CD4-positive, alpha-beta T cell (primary cell): ENCODE results near the gene TSHZ2. TPM values are rescaled to one million over a fixed set of nuclear protein-coding genes. Genes with fewer than 3 reads are reported as not detected.

ENCODE experiments used
- ATAC-seq: fragments of 200-7000 bp; cut with Tn5 transposase; one replicate; pipeline ENCODE4 v1.10.0; 2022; ENCODE audit warnings: mild to moderate bottlenecking; ENCODE audit not compliant: poor library complexity
- CTCF ChIA-PET: fragments of 350-600 bp; sonication (Branson Sonifier 250); formaldehyde crosslinking; loops from one replicate; lab custom pipeline; 2021; ENCODE audit warnings: antibody characterized with exemption, inconsistent platforms; lab: Charles Lee
- POLR2A ChIA-PET: fragments of 350-600 bp; sonication (Branson Sonifier 250); formaldehyde crosslinking; loops from one replicate; lab custom pipeline; 2021; ENCODE audit warnings: antibody characterized with exemption, inconsistent platforms; lab: Charles Lee
- DNase-seq, 14 experiments: peaks; one replicate each; pipeline ENCODE4 v3.0.0-alpha.2; 2013 to 2020; ENCODE audit warnings: mixed read lengths in 2 of 14
- H3K27ac ChIP-seq, 2 donors: one replicate each; pipeline versions ENCODE4 v1.5.1 to v1.7.0; 2013; ENCODE audit warnings: low read length in 2 of 2, low read depth in 1 of 2, mild to moderate bottlenecking in 1 of 2
- H3K27me3 ChIP-seq, 2 experiments: 1 replicate in 1 of 2; 2 replicates in 1 of 2; pipeline versions ENCODE4 v1.6.1 to v1.7.0; 2013; ENCODE audit warnings: low read length in 2 of 2, control low read depth in 1 of 2, mild to moderate bottlenecking in 1 of 2, moderate library complexity in 1 of 2; ENCODE audit not compliant: insufficient read depth in 2 of 2, control insufficient read depth in 1 of 2
- H3K36me3 ChIP-seq: one replicate; pipeline ENCODE4 v1.6.1; 2013; ENCODE audit warnings: low read length, control low read depth; ENCODE audit not compliant: insufficient read depth
- H3K4me1 ChIP-seq: one replicate; pipeline ENCODE4 v1.6.1; 2013; ENCODE audit warnings: low read length, control low read depth; ENCODE audit not compliant: insufficient read depth
- H3K4me3 ChIP-seq: one replicate; pipeline ENCODE4 v1.5.1; 2013; ENCODE audit warnings: mild to moderate bottlenecking, low read length, moderate library complexity
- H3K9me3 ChIP-seq, 2 experiments: 1 replicate in 1 of 2; 2 replicates in 1 of 2; pipeline versions ENCODE4 v1.6.1 to v1.7.0; 2013; ENCODE audit warnings: low read length in 2 of 2, mild to moderate bottlenecking in 2 of 2, control low read depth in 1 of 2, moderate library complexity in 1 of 2; ENCODE audit not compliant: control insufficient read depth in 1 of 2, insufficient read depth in 1 of 2
- H3K27ac Mint-ChIP-seq: one replicate; pipeline ENCODE4 v1.8.0; 2020; ENCODE audit warnings: mixed read lengths
- H3K27me3 Mint-ChIP-seq: one replicate; pipeline ENCODE4 v1.8.0; 2021; ENCODE audit warnings: mixed read lengths
- H3K36me3 Mint-ChIP-seq: one replicate; pipeline ENCODE4 v1.8.0; 2021; ENCODE audit warnings: low read depth, mixed read lengths
- H3K4me1 Mint-ChIP-seq: one replicate; pipeline ENCODE4 v1.8.0; 2021; ENCODE audit warnings: low read depth, mixed read lengths
- H3K4me3 Mint-ChIP-seq: one replicate; pipeline ENCODE4 v1.8.0; 2020; ENCODE audit warnings: mild to moderate bottlenecking, mixed read lengths
- H3K9me3 Mint-ChIP-seq: one replicate; pipeline ENCODE4 v1.8.0; 2020; ENCODE audit warnings: mixed read lengths
- CTCF ChIP-seq: fragments of 200-600 bp; IDR thresholded peaks from one replicate; pipeline ENCODE4 v1.8.0; 2022; ENCODE audit warnings: antibody characterized with exemption, mild to moderate bottlenecking
- intact Hi-C, 2 experiments: fragments of 100-400 bp; cut with DNase I in 1 of 2; cut with micrococcal nuclease in 1 of 2; formaldehyde crosslinking; loops; one replicate each; pipeline versions ENCODE4 v1.15.1 to v1.9.0; 2023 to 2025; cut with DNase I, micrococcal nuclease
- total RNA-seq, 174 experiments: library from RNA in 2 of 174; stranded (reverse) in 2 of 174; gene quantifications; one replicate each; pipeline ENCODE4 v1.2.3 and lab custom pipeline; 2021 to 2026

TSHZ2 gene
- total RNA-seq, 2 experiments from 2014 or later, result 26.1 to 27.4 TPM

- no peak for TF ChIP-seq CTCF
- DNase-seq (no peak), ATAC-seq (no peak)
- H3K27me3 ChIP-seq, result no peaks in the 10 kb centered on the region
- Mint-ChIP-seq H3K9me3 (no peaks in the 10 kb centered on the region), H3K36me3 (no peaks in the 10 kb centered on the region), H3K4me3 (no peak overlapping the region), H3K27me3 (no peaks in the 10 kb centered on the region), H3K4me1 (peaks cover 34% of the 10 kb centered on the region), H3K27ac (no peak overlapping the region)
- ChIA-PET CTCF (no interaction called here), POLR2A (no interaction called here)
- H3K4me3 ChIP-seq, result no peak overlapping the region
- no peak overlapping the region for H3K27ac ChIP-seq
- intact Hi-C loops, result loop anchor here in 1 of 2 experiments (5.0 kb wide), 1 partner anchor 105 kb away; the partner anchor contains the start of gene TSHZ2
- no peaks in the 10 kb centered on the region for H3K9me3 ChIP-seq
- no peaks in the 10 kb centered on the region for H3K36me3 ChIP-seq
- H3K4me1 ChIP-seq, result peaks cover 10% of the 10 kb centered on the region
These were observed 105.4 kb downstream of the TSHZ2 start for GRCh38 chr20:53077373-53078205.

- no peaks in the 10 kb centered on the region for H3K27me3 ChIP-seq
- H3K27me3 Mint-ChIP-seq, result no peaks in the 10 kb centered on the region
- ATAC-seq (no peak), DNase-seq (no peak)
- TF ChIP-seq CTCF, result no peak
- intact Hi-C loops, result loop anchor here in 1 of 2 experiments (5.0 kb wide), 1 partner anchor 106 kb away; the partner anchor contains the start of gene TSHZ2
- no peak overlapping the region for H3K27ac Mint-ChIP-seq
- no peaks in the 10 kb centered on the region for H3K36me3 Mint-ChIP-seq
- ChIA-PET CTCF (no interaction called here), POLR2A (interaction anchor here (0.9 kb wide), 1 partner anchor 105 kb away, joined by 3 read pairs; no protein-coding TSS in a partner anchor)
- H3K4me3 ChIP-seq, result no peak overlapping the region
- H3K9me3 ChIP-seq, result no peaks in the 10 kb centered on the region
- H3K4me3 Mint-ChIP-seq, result no peak overlapping the region
- H3K27ac ChIP-seq, result no peak overlapping the region
- no peaks in the 10 kb centered on the region for H3K36me3 ChIP-seq
- peaks cover 10% of the 10 kb centered on the region for H3K4me1 ChIP-seq
- H3K4me1 Mint-ChIP-seq, result peaks cover 34% of the 10 kb centered on the region
- no peaks in the 10 kb centered on the region for H3K9me3 Mint-ChIP-seq
These were observed 106.6 kb downstream of the TSHZ2 start for GRCh38 chr20:53078761-53079160.

GRCh38 chr20:53079261-53079691 is 107.1 kb downstream of the TSHZ2 start:
- CTCF ChIA-PET, result no interaction called here
- no peak for TF ChIP-seq CTCF
- no peaks in the 10 kb centered on the region for H3K36me3 ChIP-seq
- ATAC-seq (no peak), DNase-seq (no peak)
- no peak overlapping the region for H3K27ac ChIP-seq
- POLR2A ChIA-PET, result interaction anchor here (0.6 to 0.9 kb wide), 2 partner anchors 106 to 110 kb away, joined by 3 read pairs; no protein-coding TSS in a partner anchor
- intact Hi-C loops, result loop anchor here in 1 of 2 experiments (5.0 kb wide), 1 partner anchor 107 kb away; the partner anchor contains the start of gene TSHZ2
- H3K9me3 Mint-ChIP-seq, result no peaks in the 10 kb centered on the region
- H3K27ac Mint-ChIP-seq, result no peak overlapping the region
- H3K9me3 ChIP-seq, result no peaks in the 10 kb centered on the region
- H3K4me3 ChIP-seq, result no peak overlapping the region
- no peaks in the 10 kb centered on the region for H3K36me3 Mint-ChIP-seq
- H3K27me3 ChIP-seq, result no peaks in the 10 kb centered on the region
- H3K27me3 Mint-ChIP-seq, result no peaks in the 10 kb centered on the region
- H3K4me1 Mint-ChIP-seq, result peaks cover 29% of the 10 kb centered on the region
- H3K4me3 Mint-ChIP-seq, result no peak overlapping the region
- peaks cover 10% of the 10 kb centered on the region for H3K4me1 ChIP-seq
